Middle frontal gyrus (tissue), 1 donor: ENCODE measurements around the gene OSBPL9.
"Not testable (repeated sequence)": the region's sequence is repeated elsewhere in the genome, so short reads cannot be mapped to it uniquely, and the experiment has no call there.

ENCODE experiments used
- DNase-seq: peaks from one replicate; pipeline ENCODE4 v3.0.0-alpha.2; 2015; ENCODE audit warnings: low spot score; ENCODE audit errors: extremely low spot score

Gene OSBPL9

GRCh38 chr1:51605961-51606723 lies 10.8 kb upstream of the OSBPL9 start:
- no peak for DNase-seq

- DNase-seq = no peak
These were observed 9.2 kb upstream of the OSBPL9 start for GRCh38 chr1:51607681-51608095.

- not testable (repeated sequence) for DNase-seq
These were observed 6.8 kb upstream of the OSBPL9 start for GRCh38 chr1:51610104-51610503.

DNA sequence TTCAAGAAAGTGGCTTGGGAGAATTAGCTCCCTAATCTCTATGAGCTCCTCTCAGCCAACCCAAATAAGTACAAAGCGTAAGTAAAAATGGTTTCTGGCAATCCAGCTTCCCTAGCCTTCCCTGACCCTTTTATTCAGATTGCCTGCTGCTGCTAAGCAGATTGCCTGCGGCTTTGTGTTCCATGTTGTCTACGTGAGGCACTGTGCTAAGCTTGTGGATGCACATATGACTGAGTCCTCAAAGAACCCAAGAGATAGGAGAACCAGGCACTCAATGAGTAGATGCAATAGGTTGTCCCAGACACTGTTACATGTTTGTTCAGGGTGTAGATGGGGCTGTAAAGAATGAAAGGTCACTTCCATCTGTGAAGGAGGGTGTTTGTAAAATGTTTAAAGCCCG lies 6.3 kb upstream of the OSBPL9 start:
- no peak for DNase-seq

GRCh38 chr1:51612447-51612961 lies 4.4 kb upstream of the OSBPL9 start:
- DNase-seq = no peak

DNA sequence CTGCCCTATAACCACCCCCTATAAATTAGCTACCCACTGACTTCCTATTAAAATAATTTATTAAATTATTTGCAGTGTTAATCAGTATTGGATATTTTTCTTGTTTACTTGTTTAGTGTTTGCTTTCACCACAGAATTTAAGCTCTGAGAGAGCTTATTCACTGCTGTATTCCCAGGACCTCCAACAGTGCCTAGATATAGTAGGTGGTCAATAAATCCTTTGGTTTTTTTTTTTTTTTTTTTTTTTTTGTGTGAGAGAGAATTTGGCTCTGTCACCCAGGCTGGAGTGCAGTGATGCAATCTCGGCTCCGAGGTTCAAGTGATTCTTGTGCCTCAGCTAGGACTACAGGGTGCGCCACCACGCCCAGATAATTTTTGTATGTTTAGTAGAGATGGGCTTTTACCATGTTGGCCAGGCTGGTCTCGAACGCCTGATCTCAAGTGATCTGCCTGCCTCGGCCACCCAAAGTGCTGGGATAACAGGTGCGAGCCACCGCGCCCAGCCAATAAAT lies 1.1 kb upstream of the OSBPL9 start:
- no peak for DNase-seq

DNA sequence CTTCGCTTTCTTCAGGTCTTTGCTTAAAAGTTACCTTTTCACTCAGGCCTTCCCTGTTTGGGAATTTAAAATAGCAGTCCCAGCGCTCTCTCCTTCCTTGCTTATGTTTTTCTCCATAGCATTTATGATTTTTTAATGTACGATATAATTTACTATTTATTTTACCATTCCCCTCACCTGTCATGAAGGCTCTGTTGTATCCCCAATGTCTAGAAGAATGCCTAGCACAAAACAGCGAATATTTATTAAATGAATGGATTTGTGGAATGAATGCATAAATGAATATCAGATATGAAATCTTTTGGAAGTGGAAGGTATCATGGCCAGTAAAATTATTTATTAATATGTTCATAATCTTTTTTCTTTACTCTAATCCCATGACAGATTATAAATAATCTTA lies 402 bp upstream of the OSBPL9 start:
- no peak for DNase-seq

DNA sequence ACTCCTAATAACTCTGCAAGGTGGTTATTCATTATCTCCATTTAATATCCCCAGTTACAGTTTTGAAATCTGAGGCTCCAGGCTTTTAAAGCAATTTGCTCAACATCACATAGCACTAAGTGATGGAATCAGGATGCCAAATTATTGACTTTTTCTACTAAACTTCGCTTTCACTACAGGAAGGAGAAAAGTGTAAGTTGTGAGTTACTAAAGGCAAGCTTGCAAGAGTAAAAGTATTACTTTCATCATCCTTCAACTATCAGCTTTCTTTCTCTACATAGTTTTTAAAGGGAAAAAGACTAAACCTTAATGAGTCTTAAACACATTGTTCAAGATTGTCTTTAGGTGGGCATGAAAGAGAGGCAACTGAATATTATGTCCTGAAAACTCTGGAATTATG lies 1.8 kb downstream of the OSBPL9 start:
- DNase-seq = no peak

DNA sequence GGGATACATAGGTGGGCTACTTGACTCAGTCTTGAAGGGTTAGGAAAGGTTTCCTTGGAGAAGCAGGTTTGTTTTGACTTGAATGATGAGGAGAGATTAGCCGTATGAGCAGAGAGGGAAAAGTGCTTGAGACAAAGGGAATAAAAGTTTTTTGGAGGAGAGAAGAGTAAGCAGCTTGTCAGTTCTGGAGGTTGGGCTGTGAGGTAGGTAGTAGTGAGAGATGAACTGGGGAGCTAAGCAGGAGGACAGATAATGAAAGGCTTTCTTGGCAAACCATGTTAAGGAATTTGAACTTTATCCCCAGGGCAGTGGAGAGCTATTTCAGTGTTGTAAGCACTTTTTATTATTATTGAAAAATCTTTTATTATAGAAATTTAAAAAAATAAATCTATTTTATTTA lies 3.6 kb downstream of the OSBPL9 start:
- DNase-seq = no peak

DNA sequence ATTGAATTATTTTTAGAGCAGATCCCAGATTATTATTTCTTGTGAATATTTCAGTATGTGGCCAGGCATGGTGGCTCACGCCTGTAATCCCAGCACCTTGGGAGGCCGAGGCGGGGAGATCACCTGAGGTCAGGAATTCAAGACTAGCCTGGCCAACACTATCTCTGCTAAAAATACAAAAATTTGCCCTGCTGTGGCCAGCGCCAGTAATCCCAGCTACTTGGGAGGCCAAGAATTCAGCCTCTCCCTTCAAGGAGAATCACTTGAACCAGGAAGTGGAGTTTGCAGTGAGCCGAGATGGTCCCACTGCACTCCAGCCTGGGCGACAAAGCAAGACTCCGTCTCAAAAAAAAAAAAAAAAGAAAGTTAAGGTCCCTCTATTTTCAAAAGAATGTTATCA lies 4.3 kb downstream of the OSBPL9 start:
- no peak for DNase-seq

DNA sequence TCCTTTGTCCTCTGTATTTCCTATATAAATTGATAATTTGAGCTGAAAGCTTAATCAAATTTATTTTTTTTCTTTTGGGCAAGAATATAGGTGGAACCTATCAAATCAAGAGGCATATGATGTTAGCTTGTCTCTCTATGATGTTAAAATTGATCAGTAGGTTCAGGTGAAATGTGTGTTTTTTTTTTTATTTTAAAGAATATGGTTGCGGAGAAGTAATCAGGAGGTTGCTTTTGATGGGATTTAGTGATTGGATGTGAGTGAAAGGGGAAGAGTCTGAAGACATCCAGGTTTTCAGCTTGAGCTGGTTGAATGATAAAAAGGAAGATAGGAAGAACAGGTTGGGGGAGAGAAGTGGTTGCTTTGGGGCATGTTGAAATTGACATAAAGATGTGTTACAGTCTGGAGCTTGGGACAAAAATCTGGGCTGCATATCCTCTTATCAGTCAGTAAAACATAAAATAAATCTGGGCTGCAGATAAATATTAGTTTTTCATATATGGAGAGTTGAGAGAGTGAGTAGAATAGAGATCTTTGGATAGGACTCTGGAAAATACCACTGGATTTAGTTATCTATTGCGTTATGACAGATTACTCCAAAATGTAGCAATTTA lies 5.1 kb downstream of the OSBPL9 start:
- DNase-seq = no peak

GRCh38 chr1:51622455-51622913 lies 5.6 kb downstream of the OSBPL9 start:
- DNase-seq = no peak

- no peak for DNase-seq
These were observed 6.1 kb downstream of the OSBPL9 start for GRCh38 chr1:51623025-51623424.

DNA sequence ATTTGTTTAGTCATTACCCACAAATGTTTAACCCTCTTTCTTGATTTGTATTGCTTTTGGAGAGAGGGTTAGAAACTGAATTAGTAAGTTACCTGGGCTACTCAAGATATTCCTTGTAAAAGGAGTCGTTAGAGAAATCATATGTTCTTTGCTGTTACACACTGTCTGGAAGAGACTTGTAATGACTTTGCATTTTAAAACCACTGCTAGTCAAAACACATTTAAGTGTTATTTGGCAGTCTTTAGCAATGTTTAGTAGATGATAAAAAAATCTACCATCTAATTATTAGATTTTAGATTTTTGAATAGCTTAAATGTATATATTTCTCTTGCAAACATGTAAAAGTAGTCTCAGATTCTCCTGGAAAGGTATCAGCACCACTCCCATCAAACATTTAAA lies 6.6 kb downstream of the OSBPL9 start:
- no peak for DNase-seq

- no peak for DNase-seq
These were observed 8.0 kb downstream of the OSBPL9 start for GRCh38 chr1:51624855-51625254.

- DNase-seq = no peak
These were observed 10.8 kb downstream of the OSBPL9 start for GRCh38 chr1:51627672-51628071.

DNA sequence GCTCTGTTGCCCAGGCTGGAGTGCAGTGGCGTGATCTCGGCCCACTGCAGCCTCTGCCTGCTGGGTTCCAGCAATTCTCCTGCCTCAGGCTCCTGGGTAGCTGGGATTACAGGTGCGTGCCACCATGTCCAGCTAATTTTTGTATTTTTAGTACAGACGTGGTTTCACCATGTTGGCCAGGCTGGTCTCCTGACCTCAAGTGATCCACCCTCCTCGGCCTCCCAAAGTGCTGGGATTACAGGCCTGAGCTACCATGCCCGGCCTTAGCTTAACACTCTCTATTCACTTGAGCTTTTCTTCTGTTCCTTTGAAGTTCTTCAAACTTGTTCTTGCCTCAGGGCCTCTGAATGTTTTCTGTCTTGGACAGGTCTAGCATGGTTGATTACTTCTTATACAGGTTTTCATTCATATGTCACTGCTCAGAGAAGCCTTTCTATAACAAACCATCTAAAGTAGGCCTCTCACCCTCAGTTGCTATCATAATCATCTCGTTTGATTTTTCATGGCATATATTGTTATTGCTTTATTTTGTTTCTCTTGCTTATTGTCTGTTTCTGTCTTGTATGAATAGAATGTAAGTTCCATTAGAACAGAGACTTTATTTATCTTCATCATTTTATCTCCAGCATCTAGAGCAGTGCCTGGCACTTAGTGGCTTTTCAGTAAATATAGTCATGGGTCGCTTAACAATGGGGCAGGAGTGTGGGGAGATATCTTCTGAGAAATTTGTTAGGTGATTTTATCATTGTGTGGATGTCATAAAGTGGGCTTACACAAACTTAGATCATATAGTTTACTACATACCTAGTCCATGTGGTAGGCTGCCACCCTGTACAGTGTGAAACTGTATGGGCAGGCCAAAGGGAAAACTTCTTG lies 12.1 kb downstream of the OSBPL9 start:
- no peak for DNase-seq

GRCh38 chr1:51629918-51630317 lies 13.0 kb downstream of the OSBPL9 start:
- no peak for DNase-seq

- no peak for DNase-seq
These were observed 13.5 kb downstream of the OSBPL9 start for GRCh38 chr1:51630393-51630792.

- DNase-seq = no peak
These were observed 14.0 kb downstream of the OSBPL9 start for GRCh38 chr1:51630922-51631321.

DNA sequence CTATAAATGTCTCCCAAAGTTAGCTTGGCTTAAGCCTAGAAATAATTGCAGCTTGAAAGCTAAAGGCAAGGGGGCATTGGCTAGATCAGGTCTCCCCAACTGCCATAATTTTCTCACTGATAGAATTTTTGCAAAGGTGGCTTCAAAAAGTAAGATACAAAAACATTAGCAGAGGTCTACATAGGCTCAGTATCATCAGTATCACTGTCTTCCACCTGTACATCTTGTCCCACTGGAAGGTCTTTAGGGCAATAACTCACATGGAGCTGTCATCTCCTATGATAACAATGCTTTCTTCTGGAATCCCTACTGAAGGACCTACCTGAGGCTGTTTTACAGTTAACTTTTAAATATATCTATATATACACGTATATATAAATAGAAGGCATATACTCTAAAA lies 14.9 kb downstream of the OSBPL9 start:
- no peak for DNase-seq

- DNase-seq = no peak
These were observed 17.7 kb downstream of the OSBPL9 start for GRCh38 chr1:51634618-51635017.
